WTC11 (cell line): ENCODE data around the gene IFFO2. TPM values are rescaled to one million over a fixed set of nuclear protein-coding genes. Genes with fewer than 3 reads are reported as not detected.

Experiments
- ATAC-seq: fragments of 200-7000 bp; cut with Tn5 transposase; 2 replicates; pipeline ENCODE4 v1.10.0; 2021; ENCODE audit warnings: mild to moderate bottlenecking, moderate library complexity
- CTCF ChIA-PET: fragments of 300-600 bp; sonication (Branson Sonifier 250); formaldehyde crosslinking; loops from one replicate; lab custom pipeline; 2021; ENCODE audit warnings: antibody characterized with exemption; lab: Charles Lee
- POLR2A ChIA-PET: fragments of 350-600 bp; sonication (Branson Sonifier 250); formaldehyde crosslinking; loops from one replicate; lab custom pipeline; 2021; ENCODE audit warnings: antibody characterized with exemption; lab: Charles Lee
- DNase-seq: peaks from one replicate; pipeline ENCODE4 v3.0.0; 2021; ENCODE audit warnings: low spot score
- H3K27ac Mint-ChIP-seq: 2 replicates; pipeline ENCODE4 v1.8.0; 2021; ENCODE audit warnings: mixed read lengths
- H3K27me3 Mint-ChIP-seq: 2 replicates; pipeline ENCODE4 v1.8.0; 2021; ENCODE audit warnings: low read depth, mild to moderate bottlenecking, moderate library complexity, mixed read lengths
- H3K36me3 Mint-ChIP-seq: 2 replicates; pipeline ENCODE4 v1.8.0; 2021; ENCODE audit warnings: mixed read lengths
- H3K4me1 Mint-ChIP-seq: 2 replicates; pipeline ENCODE4 v1.8.0; 2022; ENCODE audit warnings: mixed read lengths
- H3K4me3 Mint-ChIP-seq: 2 replicates; pipeline ENCODE4 v1.8.0; 2021; ENCODE audit warnings: mild to moderate bottlenecking, moderate library complexity, mixed read lengths
- H3K9me3 Mint-ChIP-seq: 2 replicates; pipeline ENCODE4 v1.8.0; 2021; ENCODE audit warnings: mixed read lengths
- AR ChIP-seq: fragments of 250-450 bp; sonication (Bioruptor Pico); IDR thresholded peaks from 2 replicates; pipeline ENCODE4 v1.9.0; 2021; ENCODE audit warnings: mild to moderate bottlenecking
- ARID4B ChIP-seq: sonication (generic); formaldehyde crosslinking; IDR thresholded peaks from 2 replicates; pipeline ENCODE4 v1.8.0; 2023; ENCODE audit warnings: missing genetic modification reagents, mild to moderate bottlenecking, borderline replicate concordance
- E2F4 ChIP-seq: sonication (generic); formaldehyde crosslinking; IDR thresholded peaks from 2 replicates; pipeline ENCODE4 v1.8.1; 2022; ENCODE audit warnings: low read depth, mild to moderate bottlenecking, moderate library complexity, missing genetic modification reagents, borderline replicate concordance
- E2F5 ChIP-seq: sonication (generic); formaldehyde crosslinking; IDR thresholded peaks from 2 replicates; pipeline ENCODE4 v1.8.1; 2022; ENCODE audit warnings: mild to moderate bottlenecking, moderate library complexity, missing genetic modification reagents
- OVOL2 ChIP-seq: fragments of 250-450 bp; sonication (Bioruptor Pico); IDR thresholded peaks from 2 replicates; pipeline ENCODE4 v1.9.0; 2021; ENCODE audit warnings: mild to moderate bottlenecking, borderline replicate concordance
- PREB ChIP-seq: sonication (generic); formaldehyde crosslinking; IDR thresholded peaks from 2 replicates; pipeline ENCODE4 v1.8.1; 2022; ENCODE audit warnings: mild to moderate bottlenecking, missing genetic modification reagents, moderate library complexity, borderline replicate concordance
- SMAD3 ChIP-seq: sonication (generic); formaldehyde crosslinking; IDR thresholded peaks from 2 replicates; pipeline ENCODE4 v1.8.0; 2022; ENCODE audit warnings: missing genetic modification reagents, mild to moderate bottlenecking, borderline replicate concordance
- TCF7 ChIP-seq: sonication (generic); formaldehyde crosslinking; IDR thresholded peaks from 2 replicates; pipeline ENCODE4 v1.8.0; 2022; ENCODE audit warnings: mild to moderate bottlenecking, low read depth, missing genetic modification reagents, moderate library complexity
- ZBTB21 ChIP-seq: sonication (generic); formaldehyde crosslinking; IDR thresholded peaks from 2 replicates; pipeline ENCODE4 v1.8.1; 2023; ENCODE audit warnings: mild to moderate bottlenecking, missing genetic modification reagents, borderline replicate concordance
- ZBTB43 ChIP-seq: sonication (generic); formaldehyde crosslinking; IDR thresholded peaks from 2 replicates; pipeline ENCODE4 v1.8.1; 2023; ENCODE audit warnings: mild to moderate bottlenecking, missing genetic modification reagents
- ZNF138 ChIP-seq: sonication (generic); formaldehyde crosslinking; conservative IDR thresholded peaks from 2 replicates; pipeline ENCODE4 v1.8.1; 2022; ENCODE audit warnings: mild to moderate bottlenecking, moderate library complexity, missing genetic modification reagents
- ZNF396 ChIP-seq: fragments of 250-450 bp; sonication (Bioruptor Pico); IDR thresholded peaks from 2 replicates; pipeline ENCODE4 v1.8.0; 2021; ENCODE audit warnings: mild to moderate bottlenecking, moderate library complexity, borderline replicate concordance
- ZNF423 ChIP-seq: fragments of 250-450 bp; sonication (Bioruptor Pico); IDR thresholded peaks from 2 replicates; pipeline ENCODE4 v2.1.2; 2022; ENCODE audit warnings: mild to moderate bottlenecking, moderate library complexity
- ZSCAN18 ChIP-seq: fragments of 250-450 bp; sonication (Bioruptor Pico); IDR thresholded peaks from 2 replicates; pipeline ENCODE4 v2.1.2; 2022; ENCODE audit warnings: mild to moderate bottlenecking, moderate library complexity
- total RNA-seq: library from RNA; stranded (reverse); gene quantifications from 3 replicates; pipeline ENCODE4 v1.2.3, GENCODE V29; 2021

Gene IFFO2
- total RNA-seq, 1 experiment from 2014 or later = 8.1 TPM

- TF ChIP-seq ARID4B (CRISPR knock-in tag) (no peak), OVOL2 (CRISPR knock-in tag) (no peak), SMAD3 (CRISPR knock-in tag) (no peak), ZBTB21 (CRISPR knock-in tag) (no peak), ZNF423 (no peak)
- TF ChIP-seq, all 79 proteins: peak for 0
Measured at GRCh38 chr1:18861082-18861481, 95.4 kb downstream of the IFFO2 start (continued).

- no peak for ATAC-seq
- Mint-ChIP-seq H3K9me3 (no peaks in the 10 kb centered on the region), H3K27me3 (no peaks in the 10 kb centered on the region; the same call in 1 of the 2 replicates), H3K27ac (no peak within 1 kb of the TSS), H3K36me3 (no peaks in the 10 kb centered on the region), H3K4me1 (no peaks in the 10 kb centered on the region), H3K4me3 (no peak within 1 kb of the TSS)
- ChIA-PET POLR2A (no interaction called here), CTCF (no interaction called here)
- TF ChIP-seq ZSCAN18 (CRISPR knock-in tag) (no peak), AR (no peak), PREB (no peak), ZNF396 (CRISPR knock-in tag) (no peak), SMAD3 (CRISPR knock-in tag) (no peak)
- DNase-seq = no peak
Measured at GRCh38 chr1:18859560-18859959, 96.9 kb downstream of the IFFO2 start, which contains the start of gene TAS1R2. TSS of gene TAS1R2 (minus strand) at chr1:18859660. CDS start at chr1:18859660, 0 bp downstream.

GRCh38 chr1:18858070-18858688 lies 98.3 kb downstream of the IFFO2 start:
- CTCF ChIA-PET = no interaction called here
- DNase-seq = no peak

More at GRCh38 chr1:18858070-18858688, 98.3 kb downstream of the IFFO2 start:
- Mint-ChIP-seq H3K9me3 (no peaks in the 10 kb centered on the region), H3K4me3 (no peak overlapping the region), H3K27ac (no peak overlapping the region), H3K27me3 (no peaks in the 10 kb centered on the region; the same call in 1 of the 2 replicates), H3K4me1 (no peaks in the 10 kb centered on the region)
- POLR2A ChIA-PET = no interaction called here
- TF ChIP-seq ZNF138 (CRISPR knock-in tag) (no peak), E2F5 (no peak), E2F4 (no peak), ZBTB43 (no peak), TCF7 (CRISPR knock-in tag) (no peak)
- TF ChIP-seq, all 79 proteins: peak for 0
- no peaks in the 10 kb centered on the region for H3K36me3 Mint-ChIP-seq
- no peak for ATAC-seq
